Heart right ventricle (tissue), 16 donors: ENCODE data around the gene FBRS. TPM values are rescaled to one million over a fixed set of nuclear protein-coding genes. Genes with fewer than 3 reads are reported as not detected.

Experiments
- ATAC-seq, 8 donors: fragments of 200-7000 bp; cut with Tn5 transposase; one replicate each; pipeline ENCODE4 v1.9.1; 2020; ENCODE audit warnings: mild to moderate bottlenecking in 8 of 8, moderate library complexity in 8 of 8, moderate number of reproducible peaks in 1 of 8
- DNase-seq, 2 donors: peaks; one replicate each; pipeline ENCODE4 v3.0.0-alpha.2; 2020
- H3K27ac ChIP-seq, 10 donors: fragments of 200-600 bp; sonication (generic) in 2 of 10; one replicate each; pipeline versions ENCODE4 v1.5.0 to v1.8.0; 2020 to 2022; ENCODE audit warnings: mild to moderate bottlenecking in 3 of 10
- H3K27me3 ChIP-seq, 7 donors: fragments of 200-600 bp; one replicate each; pipeline ENCODE4 v1.8.0; 2021 to 2022; ENCODE audit warnings: mild to moderate bottlenecking in 2 of 7
- H3K36me3 ChIP-seq, 9 donors: fragments of 200-600 bp; sonication (generic) in 1 of 9; one replicate each; pipeline versions ENCODE4 v1.5.0 to v1.8.0; 2020 to 2022; ENCODE audit warnings: mild to moderate bottlenecking in 2 of 9
- H3K4me1 ChIP-seq, 9 donors: fragments of 200-600 bp; sonication (generic) in 1 of 9; one replicate each; pipeline versions ENCODE4 v1.5.0 to v1.8.0; 2020 to 2022; ENCODE audit warnings: mild to moderate bottlenecking in 4 of 9
- H3K4me3 ChIP-seq, 10 donors: fragments of 200-600 bp; sonication (generic) in 2 of 10; one replicate each; pipeline versions ENCODE4 v1.5.0 to v1.8.0; 2020 to 2022; ENCODE audit warnings: mild to moderate bottlenecking in 7 of 10, moderate library complexity in 2 of 10
- H3K9me3 ChIP-seq, 11 donors: fragments of 200-600 bp in 10 of 11; sonication (generic) in 2 of 11; one replicate each; pipeline versions ENCODE4 v1.5.0 to v1.8.0; 2013 to 2022; ENCODE audit warnings: mild to moderate bottlenecking in 2 of 11, control low read depth in 1 of 11, moderate library complexity in 1 of 11
- WGBS, 2 donors: extraction: QIAGEN DNeasy Blood & Tissue Kit; methylation state at CpG; one replicate each; pipeline ENCODE4 v1.1.7; 2013; ENCODE audit warnings: inconsistent platforms in 1 of 2; 5-methylcytosine and 5-hydroxymethylcytosine counted together
- intact Hi-C, 10 donors: fragments of 100-400 bp; cut with DNase I; formaldehyde crosslinking; loops; one replicate each; pipeline versions ENCODE4 v1.11.1 to v1.14.2; 2022
- polyA plus RNA-seq, 2 donors: library from polyadenylated mRNA; stranded (reverse); fragments of 200-250 nt; gene quantifications; one replicate each; pipeline ENCODE4 v1.2.3, GENCODE V29; 2013
- total RNA-seq, 10 donors: library from RNA; stranded (reverse); fragmentation: NEBNext Ultra II Directional in 3 of 10; extraction: Animal tissue kit (Norgen Biotek cat#: 25700) in 3 of 10; gene quantifications; one replicate each; pipeline versions ENCODE4 v1.2.1 to v1.2.4, GENCODE V29; 2021 to 2023
- TF ChIP-seq, protein P1 (sequence below), 9 donors: fragments of 200-600 bp; sonication (generic) in 2 of 9; IDR thresholded peaks; one replicate each; pipeline versions ENCODE4 v1.5.0 to v1.8.0; 2021 to 2022; ENCODE audit warnings: antibody characterized with exemption in 9 of 9, mild to moderate bottlenecking in 5 of 9, moderate library complexity in 1 of 9
- donor health status: Arrhythmogenic right ventricular cardiomyopathy.
- donor health status: ischemic (EF 13 %, LVEDD 7.1; RV severe dilation, severe dysfunction).
- donor health status: healthy with polysubstance abuse.
- donor health status: DM: no; HTN: yes; CAD: no.
- donor health status: DM: no; HTN: no; CAD: no.
- donor health status: ischemic (EF 25% LVEDD 6.9; RV normal size, moderate dysfunction).
- donor health status: ischemic (EF 25% LVEDD 5.7; RV mildly dilated, moderate dysfunction).
- donor health status: healthy.
- donor health status: DM: yes; HTN: yes; CAD: no.
- donor health status: Ischemic cardiomyopathy.
- donor health status: ischemic (EF 35%, LVEDD 5.7; RV mildly dilated, moderate dysfunction).
- donor health status: nonischemic (EF 11% LVEDD 7.7; RV severe dilation, severe dysfunction).
- donor health status: DM: yes; HTN: yes; CAD: no.
- donor health status: PGD.
- donor health status: ischemic (EF 29% LVEDD 5.4; RV normal size, mild dysfunction).
- donor health status: nonischemic (EF 23%, LVEDD 6.1; RV moderate dilation, normal function).

Gene FBRS
- total and polyA plus RNA-seq, 12 donors = 24.6 to 40.2 (median 29.3) TPM

DNA sequence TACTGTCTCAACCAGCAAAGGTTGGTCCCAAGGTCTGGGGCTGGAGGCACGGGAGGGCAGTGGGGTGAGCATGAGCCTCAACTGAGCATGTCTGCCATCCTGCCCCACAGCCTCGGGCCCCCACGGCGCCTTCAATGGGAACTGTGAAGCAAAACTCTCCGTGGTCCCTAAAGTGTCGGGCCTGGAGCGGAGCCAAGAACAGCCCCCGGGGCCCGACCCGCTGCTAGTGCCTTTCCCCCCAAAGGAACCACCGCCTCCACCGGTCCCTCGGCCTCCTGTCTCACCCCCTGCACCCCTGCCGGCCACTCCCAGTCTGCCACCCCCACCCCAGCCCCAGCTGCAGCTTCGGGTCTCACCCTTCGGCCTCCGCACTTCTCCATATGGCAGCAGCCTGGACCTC is 4.2 kb downstream of the FBRS start:
- DNase-seq = no peak
- H3K4me3 ChIP-seq = no peak overlapping the region
- TF ChIP-seq, protein P1, sequence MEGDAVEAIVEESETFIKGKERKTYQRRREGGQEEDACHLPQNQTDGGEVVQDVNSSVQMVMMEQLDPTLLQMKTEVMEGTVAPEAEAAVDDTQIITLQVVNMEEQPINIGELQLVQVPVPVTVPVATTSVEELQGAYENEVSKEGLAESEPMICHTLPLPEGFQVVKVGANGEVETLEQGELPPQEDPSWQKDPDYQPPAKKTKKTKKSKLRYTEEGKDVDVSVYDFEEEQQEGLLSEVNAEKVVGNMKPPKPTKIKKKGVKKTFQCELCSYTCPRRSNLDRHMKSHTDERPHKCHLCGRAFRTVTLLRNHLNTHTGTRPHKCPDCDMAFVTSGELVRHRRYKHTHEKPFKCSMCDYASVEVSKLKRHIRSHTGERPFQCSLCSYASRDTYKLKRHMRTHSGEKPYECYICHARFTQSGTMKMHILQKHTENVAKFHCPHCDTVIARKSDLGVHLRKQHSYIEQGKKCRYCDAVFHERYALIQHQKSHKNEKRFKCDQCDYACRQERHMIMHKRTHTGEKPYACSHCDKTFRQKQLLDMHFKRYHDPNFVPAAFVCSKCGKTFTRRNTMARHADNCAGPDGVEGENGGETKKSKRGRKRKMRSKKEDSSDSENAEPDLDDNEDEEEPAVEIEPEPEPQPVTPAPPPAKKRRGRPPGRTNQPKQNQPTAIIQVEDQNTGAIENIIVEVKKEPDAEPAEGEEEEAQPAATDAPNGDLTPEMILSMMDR (IDR thresholded peaks at IDR 0.05) = no peak
- H3K36me3 ChIP-seq = peaks cover 0 to 69% (median 62%) of the 10 kb centered on the region in 9 donors
- no peak for ATAC-seq
- H3K9me3 ChIP-seq = no peaks in the 10 kb centered on the region
- intact Hi-C loops = no loop called here
- H3K27ac ChIP-seq = no peak overlapping the region
- no peaks in the 10 kb centered on the region for H3K27me3 ChIP-seq
- peaks cover 12 to 47% (median 41%) of the 10 kb centered on the region in 9 donors for H3K4me1 ChIP-seq
- 80 to 88% methylated on average over 17 of the region's 17 CpGs for WGBS, 2 donors

DNA sequence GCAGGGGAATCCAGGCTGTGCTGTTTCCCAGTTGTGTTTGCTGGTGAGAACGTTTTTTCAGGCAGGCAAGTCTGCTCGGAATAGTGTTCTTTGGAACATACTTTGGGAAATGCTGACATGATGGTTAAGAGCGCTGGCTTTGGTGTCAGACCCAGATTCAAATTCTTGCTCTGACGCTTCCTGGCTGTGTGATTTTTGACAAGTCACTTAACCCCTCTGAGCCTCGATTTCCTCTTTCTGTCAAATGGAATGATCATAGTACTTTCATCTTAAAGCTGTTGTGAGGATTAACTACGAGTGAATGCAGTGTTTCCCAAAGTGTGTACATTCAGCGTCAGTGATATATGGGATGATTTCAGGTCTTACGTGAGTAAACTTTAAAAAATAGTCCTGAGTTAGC is 4.8 kb downstream of the FBRS start:
- ATAC-seq (no peak), DNase-seq (no peak)
- Histone ChIP-seq H3K36me3 (peaks cover 0 to 75% (median 68%) of the 10 kb centered on the region in 9 donors), H3K9me3 (no peaks in the 10 kb centered on the region), H3K27me3 (no peaks in the 10 kb centered on the region), H3K4me1 (peaks cover 11 to 45% (median 40%) of the 10 kb centered on the region in 9 donors), H3K27ac (no peak overlapping the region), H3K4me3 (no peak overlapping the region)
- intact Hi-C loops = no loop called here
- WGBS, 2 donors = 80 to 88% methylated on average over 8 of the region's 8 CpGs
- TF ChIP-seq, protein P1 (IDR thresholded peaks at IDR 0.05) = no peak

DNA sequence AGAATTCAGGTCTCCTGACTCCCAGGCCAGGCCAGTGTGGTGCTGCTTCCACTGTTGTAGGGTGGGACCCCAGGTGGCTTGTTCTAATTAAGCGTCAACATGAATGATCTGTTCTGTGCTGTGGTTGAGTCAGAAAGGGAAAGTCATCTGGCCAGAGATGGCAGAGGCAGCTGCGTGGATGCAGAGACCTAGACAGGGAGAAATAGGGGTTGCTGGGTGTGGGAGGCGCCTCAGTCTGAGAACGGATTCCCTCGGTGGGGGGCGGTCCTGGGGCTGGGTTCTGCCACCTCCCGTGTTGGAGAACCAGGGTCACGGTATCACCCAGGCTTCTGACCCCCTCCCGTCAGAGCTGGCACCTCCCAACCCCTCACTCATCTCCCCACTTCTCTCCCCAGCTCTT is 5.6 kb downstream of the FBRS start:
- Histone ChIP-seq H3K27ac (no peak overlapping the region), H3K9me3 (no peaks in the 10 kb centered on the region), H3K4me3 (no peak overlapping the region), H3K36me3 (peaks cover 0 to 83% (median 76%) of the 10 kb centered on the region in 9 donors), H3K4me1 (peaks cover 11 to 45% (median 40%) of the 10 kb centered on the region in 9 donors), H3K27me3 (no peaks in the 10 kb centered on the region)
- TF ChIP-seq, protein P1 (IDR thresholded peaks at IDR 0.05) = no peak
- ATAC-seq (no peak), DNase-seq (no peak)
- 69 to 82% methylated on average over 9 of the region's 9 CpGs for WGBS, 2 donors
- intact Hi-C loops = no loop called here

DNA sequence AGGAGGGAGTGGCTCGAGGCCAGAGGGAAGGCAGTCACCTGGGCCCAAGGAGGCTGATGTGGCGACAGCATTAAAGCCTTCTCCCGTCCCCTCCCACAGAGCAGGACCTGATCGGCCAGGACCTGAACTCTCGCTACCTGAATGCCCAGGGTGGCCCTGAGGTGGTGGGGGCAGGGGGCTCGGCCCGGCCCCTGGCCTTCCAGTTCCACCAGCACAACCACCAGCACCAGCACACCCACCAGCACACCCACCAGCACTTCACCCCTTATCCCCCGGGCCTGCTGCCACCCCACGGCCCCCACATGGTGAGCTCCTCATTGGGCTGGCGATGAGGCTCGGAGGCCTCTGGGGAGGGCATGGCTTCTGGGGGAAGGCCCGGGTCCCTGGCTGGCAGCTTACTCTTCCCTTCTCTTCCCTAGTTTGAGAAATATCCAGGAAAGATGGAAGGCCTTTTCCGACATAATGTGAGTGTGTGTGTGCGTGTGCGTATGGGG is 6.4 kb downstream of the FBRS start:
- DNase-seq = no peak
- TF ChIP-seq, protein P1 (IDR thresholded peaks at IDR 0.05) = no peak
- Histone ChIP-seq H3K27ac (no peak overlapping the region), H3K4me1 (peaks cover 11 to 45% (median 40%) of the 10 kb centered on the region in 9 donors), H3K9me3 (no peaks in the 10 kb centered on the region), H3K4me3 (no peak overlapping the region), H3K27me3 (no peaks in the 10 kb centered on the region), H3K36me3 (peaks cover 0 to 91% (median 84%) of the 10 kb centered on the region in 9 donors)
- no peak for ATAC-seq
- intact Hi-C loops = no loop called here
- 91 to 94% methylated on average over 15 of the region's 15 CpGs for WGBS, 2 donors
